GM12878 (cell line): ENCODE data around the gene P4HA2. TPM values are rescaled to one million over a fixed set of nuclear protein-coding genes. Genes with fewer than 3 reads are reported as not detected.

Experiments used
- ATAC-seq: fragments of 200-7000 bp; cut with Tn5 transposase; 3 replicates; pipeline ENCODE4 v1.9.1; 2020; ENCODE audit warnings: mild to moderate bottlenecking, moderate library complexity
- BruUV-seq: library from RNA; stranded (reverse); fragments of 400-500 nt; replicated peaks from 2 replicates; lab custom pipeline; 2021; lab: Mats Ljungman, UMichigan
- CTCF ChIA-PET: fragments of 300-600 bp; sonication (Branson Sonifier 250); formaldehyde crosslinking; extraction: SDS; loops from one replicate; lab custom pipeline; 2021; ENCODE audit warnings: inconsistent platforms; lab: Yijun Ruan, JAX
- POLR2A ChIA-PET: fragments of 350-600 bp; formaldehyde crosslinking; extraction: SDS; loops from one replicate; lab custom pipeline; 2021; ENCODE audit warnings: inconsistent platforms; lab: Charles Lee
- RAD21 ChIA-PET: fragments of 300-600 bp; sonication (Branson Sonifier 250); formaldehyde crosslinking; loops from one replicate; lab custom pipeline; 2023; ENCODE audit warnings: antibody characterized with exemption; ENCODE audit not compliant: unreplicated experiment; lab: Charles Lee
- SMC1A ChIA-PET: fragments of 300-600 bp; sonication (Branson Sonifier 250); formaldehyde crosslinking; loops from one replicate; lab custom pipeline; 2023; ENCODE audit not compliant: unreplicated experiment, uncharacterized antibody; lab: Charles Lee
- DNase-seq: peaks from one replicate; pipeline ENCODE4 v3.0.0-alpha.2; 2011; ENCODE audit warnings: low read depth, low spot score
- FAIRE-seq: peaks from 3 replicates; lab custom pipeline; 2011; peaks lifted over from hg19 to GRCh38; lab: Jason Lieb, UNC
- H2AFZ ChIP-seq: 2 replicates; pipeline ENCODE4 v1.6.0; 2011; ENCODE audit warnings: low read depth, low read length, control low read depth; ENCODE audit not compliant: control insufficient read depth
- H3K27ac ChIP-seq: 2 replicates; pipeline ENCODE4 v1.5.1; 2011; ENCODE audit warnings: control low read depth; ENCODE audit not compliant: control insufficient read depth, insufficient read depth
- H3K27me3 ChIP-seq, 2 experiments: replicated peaks in 1 of 2; 2 replicates each; pipeline versions ENCODE4 v1.6.0 to v1.6.1; 2011; ENCODE audit warnings: low read length in 1 of 2; ENCODE audit not compliant: control insufficient read depth in 2 of 2, insufficient read depth in 2 of 2
- H3K36me3 ChIP-seq, 2 experiments: 2 replicates each; pipeline ENCODE4 v1.5.1; 2011; ENCODE audit warnings: low read length in 1 of 2; ENCODE audit not compliant: control insufficient read depth in 2 of 2, insufficient read depth in 2 of 2
- H3K4me1 ChIP-seq: 2 replicates; pipeline ENCODE4 v1.6.1; 2011; ENCODE audit warnings: mild to moderate bottlenecking, low read length, moderate library complexity, mixed read lengths; ENCODE audit not compliant: control insufficient read depth, insufficient read depth
- H3K4me2 ChIP-seq: 2 replicates; pipeline ENCODE4 v1.6.0; 2011; ENCODE audit warnings: control low read depth; ENCODE audit not compliant: control insufficient read depth, insufficient read depth
- H3K4me3 ChIP-seq: fragments of 200-600 bp; sonication (generic); 2 replicates; pipeline ENCODE4 v1.5.1; 2016
- H3K79me2 ChIP-seq: 2 replicates; pipeline ENCODE4 v1.6.0; 2011; ENCODE audit warnings: low read length; ENCODE audit not compliant: control insufficient read depth, insufficient read depth
- H3K9ac ChIP-seq: 2 replicates; pipeline ENCODE4 v1.8.0; 2011; ENCODE audit warnings: low read length, control low read depth, mixed read lengths; ENCODE audit not compliant: control insufficient read depth, insufficient read depth
- H3K9me3 ChIP-seq: replicated peaks from 3 replicates; pipeline ENCODE4 v1.5.1; 2011; ENCODE audit warnings: mild to moderate bottlenecking, low read length; ENCODE audit not compliant: control insufficient read depth, insufficient read depth
- H4K20me1 ChIP-seq: 2 replicates; pipeline ENCODE4 v1.6.0; 2011; ENCODE audit not compliant: control insufficient read depth, insufficient read depth
- ETV6 ChIP-seq, 2 experiments: fragments of 450-650 bp in 1 of 2; IDR thresholded peaks in 1 of 2; conservative IDR thresholded peaks in 1 of 2; 2 replicates each; pipeline ENCODE4 v1.6.1; 2014; ENCODE audit warnings: antibody characterized with exemption in 1 of 2, borderline replicate concordance in 1 of 2, low read depth in 1 of 2, mild to moderate bottlenecking in 1 of 2, moderate library complexity in 1 of 2
- JUND ChIP-seq: IDR thresholded peaks from 2 replicates; pipeline ENCODE4 v1.6.1; 2012; ENCODE audit warnings: low read depth, mild to moderate bottlenecking, low read length, improper control_type of control experiment, moderate library complexity
- NR2F1 ChIP-seq: fragments of 450-650 bp; conservative IDR thresholded peaks from 2 replicates; pipeline ENCODE4 v1.6.1; 2017; ENCODE audit warnings: mild to moderate bottlenecking
- POU2F2 ChIP-seq: IDR thresholded peaks from 3 replicates; pipeline ENCODE4 v1.6.1; 2011; ENCODE audit warnings: low read depth, mild to moderate bottlenecking, low read length, borderline replicate concordance
- RB1 ChIP-seq: fragments of 450-650 bp; formaldehyde crosslinking; IDR thresholded peaks from 2 replicates; pipeline ENCODE4 v1.6.1; 2017; ENCODE audit warnings: mild to moderate bottlenecking, borderline replicate concordance
- REST ChIP-seq: IDR thresholded peaks from 2 replicates; pipeline ENCODE4 v1.6.1; 2012; ENCODE audit warnings: mild to moderate bottlenecking, low read depth, low read length
- STAT3 ChIP-seq: IDR thresholded peaks from 2 replicates; pipeline ENCODE4 v1.6.1; 2011; ENCODE audit warnings: low read depth, low read length, improper control_type of control experiment
- SUZ12 ChIP-seq: fragments of 200-600 bp; sonication (generic); IDR thresholded peaks from one replicate; pipeline ENCODE4 v1.6.1; 2018; ENCODE audit warnings: antibody characterized with exemption, mild to moderate bottlenecking; ENCODE audit not compliant: unreplicated experiment
- TCF7 ChIP-seq: IDR thresholded peaks from 2 replicates; pipeline ENCODE4 v1.6.1; 2014; ENCODE audit warnings: antibody characterized with exemption, borderline replicate concordance
- ZNF274 ChIP-seq: IDR thresholded peaks from one replicate; pipeline ENCODE4 v1.8.0; 2011; ENCODE audit not compliant: insufficient read length, insufficient read depth
- WGBS: methylation state at CpG from one replicate; pipeline ENCODE4 v1.1.6; 2016; ENCODE audit warnings: low lambda C conversion rate; ENCODE audit not compliant: insufficient replicate concordance, insufficient coverage; ENCODE audit errors: missing lambda C conversion rate; 5-methylcytosine and 5-hydroxymethylcytosine counted together
- in situ Hi-C: fragments of 300-500 bp; cut with MboI; formaldehyde crosslinking; loops from 9 replicates; pipeline ENCODE4 v1.14.3; 2018; ENCODE audit warnings: mixed read lengths
- intact Hi-C: fragments of 100-400 bp; cut with micrococcal nuclease; formaldehyde crosslinking; loops from one replicate; pipeline ENCODE4 v1.14.2; 2022; ENCODE audit not compliant: unreplicated experiment
- polyA plus RNA-seq, 11 experiments: library from polyadenylated mRNA; depleted of rRNA in 4 of 11; unstranded in 6 of 11; stranded (reverse) in 5 of 11; fragments of >200 nt; fragmentation: Nextera tagmentation in 4 of 11; fragmentation: Illumina TruSeq in 1 of 11; extraction: Ambion mirVana in 4 of 11; extraction: Trizol in 1 of 11; gene quantifications; 1 replicate in 1 of 11; 2 replicates in 10 of 11; pipeline versions ENCODE4 v1.2.1 to v1.2.3, GENCODE V29; 2011 to 2016; ENCODE audit warnings: inconsistent platforms in 2 of 11, missing spikeins in 2 of 11, low read depth in 1 of 11
- total RNA-seq, 4 experiments: library from RNA; depleted of rRNA in 3 of 4; stranded (reverse); fragments of >200 nt in 3 of 4; fragmentation: Illumina TruSeq in 1 of 4; extraction: Trizol in 1 of 4; gene quantifications; 2 replicates each; pipeline versions ENCODE4 v1.2.1 to v1.2.3, GENCODE V29; 2013 to 2021

The P4HA2 gene
- total and polyA plus RNA-seq, 10 of the 15 experiments (the other 5 are each of a cell fraction or from before 2014, with no cell fraction given): 4.7 to 10.9 (median 7.5) TPM

GRCh38 chr5:132246806-132247205 lies 19.2 kb upstream of the P4HA2 start (continued):
- TF ChIP-seq POU2F2 (no peak), SUZ12 (no peak), JUND (no peak), STAT3 (no peak), REST (no peak), RB1 (no peak), ZNF274 (no peak), TCF7 (no peak)
- TF ChIP-seq, all 136 proteins: peak for 0

GRCh38 chr5:132245593-132245992 lies 17.9 kb upstream of the P4HA2 start:
- BruUV-seq: no TSS peak
- intact Hi-C loops: no loop called here
- ChIA-PET POLR2A (no interaction called here), RAD21 (no interaction called here), CTCF (no interaction called here), SMC1A (interaction anchor here (0.6 to 1.8 kb wide), 2 partner anchors 7 to 350 kb away, joined by 3 to 5 read pairs; no protein-coding TSS in a partner anchor)
- Histone ChIP-seq H3K4me2 (no peak overlapping the region), H3K9ac (no peak overlapping the region), H3K36me3 (no peaks in the 10 kb centered on the region), H3K27me3 (no peaks in the 10 kb centered on the region; a peak in 1 of 4 replicates), H3K4me1 (no peaks in the 10 kb centered on the region), H4K20me1 (no peaks in the 10 kb centered on the region), H2AFZ (no peak overlapping the region), H3K9me3 (peaks cover 3% of the 10 kb centered on the region), H3K27ac (no peak overlapping the region), H3K4me3 (no peak overlapping the region), H3K79me2 (no peaks in the 10 kb centered on the region)
- DNase-seq: no peak
- FAIRE-seq: no peak
- no peak for TF ChIP-seq NR2F1
- no peak for TF ChIP-seq ETV6 (conservative IDR thresholded peaks at IDR 0.05 in 1 of 2, IDR thresholded peaks at IDR 0.05 in 1 of 2; ENCODE audit: borderline replicate concordance in 1 of 2, low read depth in 1 of 2)
- WGBS: 0% methylated on average over 1 of the region's 1 CpG
- ATAC-seq: no peak
- in situ Hi-C loops: no loop called here
